ENCODE results near the gene TMEM134. TPM values are rescaled to one million over a fixed set of nuclear protein-coding genes. Genes with fewer than 3 reads are reported as not detected.

The TMEM134 gene
- total and polyA plus RNA-seq, 2 of the 4 experiments (the other 2 are of a cell fraction), result 12.5 to 55.0 TPM

DNA sequence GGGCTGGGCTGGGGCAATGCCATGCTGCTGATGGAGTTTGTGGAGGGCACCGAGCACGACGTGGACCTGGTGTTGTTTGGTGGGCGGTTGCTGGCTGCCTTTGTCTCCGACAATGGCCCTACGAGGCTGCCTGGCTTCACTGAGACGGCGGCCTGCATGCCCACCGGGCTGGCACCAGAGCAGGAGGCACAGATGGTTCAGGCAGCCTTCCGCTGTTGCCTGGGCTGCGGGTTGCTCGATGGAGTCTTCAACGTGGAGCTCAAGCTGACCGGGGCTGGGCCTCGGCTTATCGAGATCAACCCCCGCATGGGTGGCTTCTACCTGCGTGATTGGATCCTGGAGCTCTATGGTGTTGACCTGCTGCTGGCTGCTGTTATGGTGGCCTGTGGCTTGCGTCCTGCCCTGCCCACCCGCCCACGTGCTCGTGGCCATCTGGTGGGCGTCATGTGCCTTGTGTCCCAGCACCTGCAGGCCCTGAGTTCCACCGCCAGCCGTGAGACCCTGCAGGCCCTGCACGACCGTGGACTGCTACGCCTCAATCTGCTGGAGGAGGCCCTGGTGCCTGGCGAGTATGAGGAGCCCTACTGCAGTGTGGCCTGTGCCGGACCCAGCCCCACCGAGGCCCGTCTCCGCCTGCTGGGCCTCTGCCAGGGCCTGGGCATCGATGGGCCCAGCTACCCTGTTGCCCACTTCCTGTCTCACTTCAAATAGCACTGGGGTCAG lies 45.0 kb downstream of the TMEM134 start:
- H2BK5ac ChIP-seq (ENCODE audit: low read depth, low read length, poor library complexity, severe bottlenecking), result no peak overlapping the region
- H2AK5ac ChIP-seq (ENCODE audit: low read depth, low read length), result no peak overlapping the region; the same call in 1 of the 2 replicates
- peaks cover 5% of the 10 kb centered on the region for H3K9me1 ChIP-seq (ENCODE audit: insufficient read depth, low read length)
- no peak overlapping the region for H3K14ac ChIP-seq (replicated peaks; ENCODE audit: low read depth, low read length)
- no peak overlapping the region for H3K4me2 ChIP-seq (ENCODE audit: low read depth, low read length)
- H3K9ac ChIP-seq (ENCODE audit: low read depth, low read length), result no peak overlapping the region
- dilution Hi-C loops (cut with HindIII; ENCODE audit: low sequenced_read_pairs, unreplicated experiment) (no loop called here), in situ Hi-C loops (cut with MboI; ENCODE audit: low sequenced_read_pairs) (no loop called here), intact Hi-C loops (cut with micrococcal nuclease) (loop anchor here (5.0 kb wide), 1 partner anchor 58 kb away; the partner anchor contains the start of gene AIP)
- no peak overlapping the region for H2BK15ac ChIP-seq (ENCODE audit: low read depth, low read length)
- H2BK120ac ChIP-seq (ENCODE audit: low read depth, low read length), result no peak overlapping the region
- ChIA-PET CTCF (no interaction called here), POLR2A (ENCODE audit: unreplicated experiment) (no interaction called here)
- H4K91ac ChIP-seq (ENCODE audit: insufficient read depth, low read depth, low read length), result no peak overlapping the region
- H3K27ac ChIP-seq (ENCODE audit: insufficient read depth, low read length), result no peak overlapping the region
- no TSS peak for BruUV-seq (replicated peaks)
- no peak for TF ChIP-seq RAD21 (IDR thresholded peaks at IDR 0.05; ENCODE audit: low read length)
- no peak for TF ChIP-seq CHD1 (IDR thresholded peaks at IDR 0.05; ENCODE audit: low read depth, low read length)
- TF ChIP-seq CTCF (conservative IDR thresholded peaks at IDR 0.05; ENCODE audit: low read depth, low read length), result no peak
- no peak for TF ChIP-seq MAFK (IDR thresholded peaks at IDR 0.05; ENCODE audit: low read depth, low read length)
- TF ChIP-seq NFE2L2 (IDR thresholded peaks at IDR 0.05; ENCODE audit: low read depth, low read length), result no peak
- TF ChIP-seq USF2 (IDR thresholded peaks at IDR 0.05; ENCODE audit: low read depth, low read length), result no peak
- H4K5ac ChIP-seq (ENCODE audit: low read depth, low read length), result no peak overlapping the region
- H3K36me3 ChIP-seq (ENCODE audit: control insufficient read depth, insufficient read depth, low read length), result no peaks in the 10 kb centered on the region
- no peaks in the 10 kb centered on the region for H4K20me1 ChIP-seq (ENCODE audit: insufficient read depth, low read length)
- H3K9me3 ChIP-seq (ENCODE audit: control insufficient read depth, insufficient read depth, low read length), result no peaks in the 10 kb centered on the region
- H3K27me3 ChIP-seq (ENCODE audit: control insufficient read depth, insufficient read depth, low read length), result no peaks in the 10 kb centered on the region
- H3K23ac ChIP-seq (ENCODE audit: low read depth, low read length), result no peak overlapping the region
- DNase-seq, result no peak
- no peak overlapping the region for H4K8ac ChIP-seq (ENCODE audit: low read depth in 2 of 2, low read length in 2 of 2)
- H3K18ac ChIP-seq (ENCODE audit: low read depth, low read length), result no peak overlapping the region
- H3K4me1 ChIP-seq (ENCODE audit: control insufficient read depth, insufficient read depth, low read length), result peaks cover 7% of the 10 kb centered on the region
- no peak for ATAC-seq (ENCODE audit: low read depth)
- no peak overlapping the region for H2AFZ ChIP-seq (replicated peaks; ENCODE audit: low read length, poor library complexity)
- H3K56ac ChIP-seq (ENCODE audit: extremely low read depth, insufficient read depth, low read length), result no peak overlapping the region
- no peak overlapping the region for H3K4me3 ChIP-seq (ENCODE audit: insufficient read depth, low read depth, low read length)
- no peak overlapping the region for H3K4ac ChIP-seq (ENCODE audit: low read depth, low read length)
- H3K79me1 ChIP-seq (ENCODE audit: low read depth in 1 of 2, low read length in 2 of 2), result peaks cover 5 to 13% of the 10 kb centered on the region in 2 experiments; a peak in 3 of 4 replicates
- H2BK20ac ChIP-seq (ENCODE audit: low read depth, low read length), result no peak overlapping the region
- WGBS, 2 experiments (ENCODE audit: extremely low coverage in 2 of 2, insufficient read length in 1 of 2), result 77% methylated on average over 24 of the region's 34 CpGs; no CpG with 5 or more reads in 1 of the 2 experiments
- no peak overlapping the region for H2AK9ac ChIP-seq (replicated peaks; ENCODE audit: low read depth, low read length, poor library complexity)

Data from IMR-90 (cell line).